ENCODE measurements around the gene EN2. TPM values are rescaled to one million over a fixed set of nuclear protein-coding genes. Genes with fewer than 3 reads are reported as not detected.

The EN2 gene
- total and polyA plus RNA-seq, 2 of the 13 experiments (the other 11 are each of a cell fraction or from before 2014, with no cell fraction given) = not detected

- no peaks in the 10 kb centered on the region for H3K36me3 ChIP-seq (replicated peaks in 1 of 2; ENCODE audit: control insufficient read depth in 1 of 2, insufficient read depth in 2 of 2, low read length in 2 of 2)
- H3K27ac ChIP-seq (ENCODE audit: extremely low read length, insufficient read depth, low read length) = no peak overlapping the region
- H3K27me3 ChIP-seq (ENCODE audit: control insufficient read depth in 1 of 2, insufficient read depth in 2 of 2, low read length in 2 of 2) = peaks cover 9 to 75% of the 10 kb centered on the region in 2 experiments
- ATAC-seq (no peak), DNase-seq (ENCODE audit: low spot score) (no peak), FAIRE-seq (no peak)
- POLR2A ChIA-PET = no interaction called here
- no TSS peak for BruUV-seq (replicated peaks)
- no peak overlapping the region for H2AFZ ChIP-seq (ENCODE audit: low read length)
- no peaks in the 10 kb centered on the region for H3K4me1 ChIP-seq (ENCODE audit: insufficient read depth, low read length)
- CTCF ChIA-PET (ENCODE audit: low intra/inter-chr PET ratio, low total read pairs) = no interaction called here
- H4K20me1 ChIP-seq (ENCODE audit: insufficient read depth, low read length) = peaks cover 4% of the 10 kb centered on the region; the same call in 1 of the 2 replicates
- no peak overlapping the region for H3K4me3 ChIP-seq (replicated peaks in 1 of 3; ENCODE audit: insufficient read depth in 1 of 3, low read depth in 2 of 3, low read length in 3 of 3)
- TF ChIP-seq HIC2 (CRISPR knock-in tag; IDR thresholded peaks at IDR 0.05; ENCODE audit: low read depth) (no peak), PLRG1 (conservative IDR thresholded peaks at IDR 0.05) (no peak), DBP (CRISPR knock-in tag; IDR thresholded peaks at IDR 0.05; ENCODE audit: not compliant biosample characterization) (no peak), MYPOP (CRISPR knock-in tag; IDR thresholded peaks at IDR 0.05) (no peak), TCF12 (IDR thresholded peaks at IDR 0.05) (no peak), TCF12 (CRISPR knock-in tag; IDR thresholded peaks at IDR 0.05) (no peak), BCL6 (CRISPR knock-in tag; IDR thresholded peaks at IDR 0.05) (no peak), TERF1 (CRISPR knock-in tag; IDR thresholded peaks at IDR 0.05) (no peak), RCOR2 (CRISPR knock-in tag; IDR thresholded peaks at IDR 0.05) (no peak), TBX2 (CRISPR knock-in tag; IDR thresholded peaks at IDR 0.05; ENCODE audit: borderline replicate concordance) (no peak), ZNF549 (CRISPR knock-in tag; IDR thresholded peaks at IDR 0.05) (no peak), ELF3 (CRISPR knock-in tag; IDR thresholded peaks at IDR 0.05) (no peak), ZNF501 (CRISPR knock-in tag; IDR thresholded peaks at IDR 0.05) (no peak)
- H3K9ac ChIP-seq (ENCODE audit: insufficient read depth, low read depth, low read length) = no peak overlapping the region
- H3K9me3 ChIP-seq (ENCODE audit: low read length) = no peaks in the 10 kb centered on the region
- no peaks in the 10 kb centered on the region for H3K79me2 ChIP-seq (ENCODE audit: insufficient read depth, low read length)
- in situ Hi-C loops (cut with HindIII; ENCODE audit: extremely low pct_ligation_motif_present, low pct_unique_long_range_greater_than_20kb) (no loop called here), intact Hi-C loops (cut with micrococcal nuclease; ENCODE audit: unreplicated experiment) (no loop called here)
- no peak overlapping the region for H3K4me2 ChIP-seq (ENCODE audit: low read depth, low read length)
- WGBS (ENCODE audit: low lambda C conversion rate) = 14% methylated on average over 21 of the region's 33 CpGs
Measured at GRCh38 chr7:155462163-155462735, 4.3 kb downstream of the EN2 start.

All from HepG2 (cell line).